Right lung (tissue), 10 donors: ENCODE measurements around the gene MRPS18B. TPM values are rescaled to one million over a fixed set of nuclear protein-coding genes. Genes with fewer than 3 reads are reported as not detected.
"Not testable (repeated sequence)": the region's sequence is repeated elsewhere in the genome, so short reads cannot be mapped to it uniquely, and the experiment has no call there.

ENCODE experiments used
- DNase-seq, 2 donors: peaks; one replicate each; pipeline ENCODE4 v3.0.0-alpha.2; 2013
- long read RNA-seq, 8 donors: transcript quantifications; one replicate each; lab custom pipeline, GENCODE V29; 2026
- polyA plus RNA-seq, 5 donors: library from polyadenylated mRNA; unstranded; fragments of 120-200 nt; gene quantifications; one replicate each; pipeline versions ENCODE4 v1.2.1 to v1.2.3, GENCODE V29; 2013; ENCODE audit warnings: inconsistent platforms in 1 of 5, low replicate concordance in 1 of 5; ENCODE audit not compliant: insufficient read length in 5 of 5, insufficient read depth in 1 of 5

Gene MRPS18B
- 10 to 100 TPM; 41.8 to 48.2 (median 47.1) TPM for polyA plus RNA-seq
- long read RNA-seq, donor 1, transcript MRPS18B-206 (7 exons, 1,532 nt) = major isoform, 31 of 31 reads
- long read RNA-seq, donor 1, partial matches to known transcripts = 0 of 31 reads
- long read RNA-seq, donor 1, other reads (novel, unspliced or antisense) = 0 of 31 reads
- long read RNA-seq, donor 2, transcript MRPS18B-206 (7 exons, 1,532 nt) = major isoform, 30 of 36 reads
- long read RNA-seq, donor 2, partial matches to known transcripts = 0 of 36 reads
- long read RNA-seq, donor 2, other reads (novel, unspliced or antisense) = 6 of 36 reads
- long read RNA-seq, donor 3, transcript MRPS18B-206 (7 exons, 1,532 nt) = major isoform, 19 of 19 reads
- long read RNA-seq, donor 3, partial matches to known transcripts = 0 of 19 reads
- long read RNA-seq, donor 3, other reads (novel, unspliced or antisense) = 0 of 19 reads
- long read RNA-seq, donor 4, transcript MRPS18B-206 (7 exons, 1,532 nt) = major isoform, 25 of 67 reads
- long read RNA-seq, donor 4, partial matches to known transcripts = 42 of 67 reads
- long read RNA-seq, donor 4, other reads (novel, unspliced or antisense) = 0 of 67 reads
- long read RNA-seq, donor 5, transcript MRPS18B-206 (7 exons, 1,532 nt) = major isoform, 36 of 42 reads
- long read RNA-seq, donor 5, partial matches to known transcripts = 0 of 42 reads
- long read RNA-seq, donor 5, other reads (novel, unspliced or antisense) = 6 of 42 reads
- long read RNA-seq, donor 6, transcript MRPS18B-206 (7 exons, 1,532 nt) = major isoform, 34 of 103 reads
- long read RNA-seq, donor 6, partial matches to known transcripts = 69 of 103 reads
- long read RNA-seq, donor 6, other reads (novel, unspliced or antisense) = 0 of 103 reads
- long read RNA-seq, donor 7, transcript MRPS18B-206 (7 exons, 1,532 nt) = major isoform, 29 of 29 reads
- long read RNA-seq, donor 7, partial matches to known transcripts = 0 of 29 reads
- long read RNA-seq, donor 7, other reads (novel, unspliced or antisense) = 0 of 29 reads
- long read RNA-seq, donor 8, transcript MRPS18B-206 (7 exons, 1,532 nt) = major isoform, 16 of 16 reads
- long read RNA-seq, donor 8, partial matches to known transcripts = 0 of 16 reads
- long read RNA-seq, donor 8, other reads (novel, unspliced or antisense) = 0 of 16 reads

DNA sequence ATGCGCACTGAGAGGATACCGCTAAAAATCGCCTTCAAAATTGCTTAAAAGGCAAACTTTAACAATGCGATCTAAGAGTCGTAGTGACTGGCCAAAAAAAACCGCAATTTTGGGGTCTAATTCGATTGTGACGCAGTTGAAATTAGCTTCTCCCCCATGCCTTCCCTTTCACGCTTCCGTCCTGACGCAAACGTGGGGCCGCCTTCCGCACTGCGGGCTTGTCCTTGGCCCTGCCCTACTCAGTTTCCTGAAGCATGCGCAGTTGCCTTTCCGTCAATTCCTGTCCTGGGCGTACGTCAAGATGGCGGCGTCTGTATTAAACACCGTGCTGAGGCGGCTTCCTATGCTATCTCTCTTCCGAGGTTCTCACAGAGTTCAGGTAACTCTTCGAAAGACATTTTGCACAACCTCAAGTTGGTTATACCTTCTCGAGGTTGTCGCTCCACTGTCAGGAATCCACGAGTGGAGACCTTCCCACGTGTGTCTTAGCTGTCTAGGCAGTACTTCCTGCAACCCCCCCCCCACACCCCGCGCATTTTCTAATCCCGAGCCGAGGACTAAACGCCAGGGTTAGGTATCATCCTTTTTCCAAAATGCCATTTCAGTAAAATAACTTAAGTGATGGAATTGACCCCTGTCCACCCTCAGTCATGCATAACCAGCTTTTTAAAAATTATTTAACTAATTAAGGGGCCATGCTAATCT is at the start of gene MRPS18B:
TSS of gene MRPS18B (plus strand) at position 276 of the 705 bp plus-strand sequence. CDS start at position 302, 26 bp downstream.
- peak; percentile 99 for DNase-seq

GRCh38 chr6:30568245-30568644 is 49.4 kb upstream of the MRPS18B start:
- DNase-seq = no peak

DNA sequence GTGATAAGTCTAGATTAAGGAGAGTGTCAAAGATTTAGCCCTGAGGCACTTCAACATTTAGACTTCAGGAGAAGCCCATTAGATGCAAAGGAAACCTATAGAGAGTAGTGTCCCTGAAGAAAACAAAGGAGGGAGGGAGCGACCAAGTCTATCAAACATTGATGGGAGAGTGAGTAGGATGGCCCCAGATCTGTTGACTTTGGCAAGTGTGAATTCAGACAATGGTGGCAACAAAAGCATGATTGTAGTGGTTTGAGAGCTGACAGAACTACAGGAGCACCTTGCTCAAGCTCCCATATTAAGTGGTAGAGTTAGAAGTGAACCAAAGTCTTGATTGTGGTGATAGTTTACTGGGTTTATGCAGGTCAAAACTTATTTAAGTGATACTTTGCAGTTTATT is 47.4 kb upstream of the MRPS18B start:
- no peak for DNase-seq

- DNase-seq = no peak
Measured at GRCh38 chr6:30570740-30571074, 46.9 kb upstream of the MRPS18B start.

GRCh38 chr6:30571075-30571761 is 46.4 kb upstream of the MRPS18B start, which contains the start of gene ABCF1:
Gene ABCF1, plus strand, starts transcription at chr6:30571442. Its CDS starts 46 bp downstream, at chr6:30571488.
- peak; percentile 99 for DNase-seq

- DNase-seq = no peak
Measured at GRCh38 chr6:30571762-30572082, 45.9 kb upstream of the MRPS18B start.

GRCh38 chr6:30572148-30572547 is 45.5 kb upstream of the MRPS18B start:
- no peak for DNase-seq

DNA sequence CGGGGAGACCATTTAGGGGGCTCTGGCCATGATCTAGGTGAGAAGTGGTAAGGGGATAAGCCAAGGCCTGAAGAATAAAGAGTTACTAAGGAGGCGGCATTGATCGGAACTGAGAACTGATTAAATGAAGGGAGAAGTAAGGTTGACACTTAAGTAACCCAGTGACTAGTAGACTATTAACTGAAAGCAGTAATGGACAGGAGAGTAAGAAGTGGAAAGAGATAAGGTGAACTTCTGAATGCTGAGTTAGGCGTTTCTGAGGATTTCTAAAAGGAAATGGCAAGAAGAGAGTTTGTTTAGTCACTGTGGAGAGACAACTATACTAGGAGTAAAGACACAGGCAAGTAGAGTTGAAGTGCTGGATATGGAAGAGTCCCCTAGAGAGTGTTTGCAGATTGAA is 44.5 kb upstream of the MRPS18B start:
- DNase-seq = no peak

DNA sequence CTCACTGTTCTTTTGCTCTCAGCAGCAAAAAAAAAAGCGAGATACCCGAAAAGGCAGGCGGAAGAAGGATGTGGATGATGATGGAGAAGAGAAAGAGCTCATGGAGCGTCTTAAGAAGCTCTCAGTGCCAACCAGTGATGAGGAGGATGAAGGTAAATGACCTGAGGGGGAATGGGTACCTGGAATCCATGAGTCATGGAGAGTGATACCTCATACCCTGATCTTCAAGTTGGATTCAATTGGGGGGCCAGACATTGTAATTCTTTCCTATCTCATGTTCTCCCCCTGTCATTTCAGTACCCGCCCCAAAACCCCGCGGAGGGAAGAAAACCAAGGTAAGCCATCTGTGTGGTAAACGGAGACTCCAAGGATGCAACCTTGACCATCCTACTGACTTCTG is 39.6 kb upstream of the MRPS18B start:
- DNase-seq = no peak

DNA sequence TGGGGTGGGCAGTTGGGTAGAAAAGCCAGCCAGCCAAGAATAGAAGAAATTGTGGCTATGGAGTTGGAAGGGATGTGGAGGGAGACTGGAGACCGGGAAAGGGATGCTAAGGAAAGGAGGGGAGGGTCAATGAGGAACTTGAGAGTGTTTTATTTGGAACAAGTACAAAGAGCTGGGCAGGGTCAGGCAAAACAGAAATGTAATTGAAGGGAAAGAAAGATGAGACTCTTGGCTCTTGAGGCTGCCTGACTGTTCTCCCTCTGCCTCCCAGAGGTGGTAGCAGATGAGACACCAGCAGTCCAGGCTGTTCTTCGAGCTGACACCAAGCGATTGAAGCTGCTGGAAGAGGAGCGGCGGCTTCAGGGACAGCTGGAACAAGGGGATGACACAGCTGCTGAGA is 33.7 kb upstream of the MRPS18B start:
- no peak for DNase-seq

DNA sequence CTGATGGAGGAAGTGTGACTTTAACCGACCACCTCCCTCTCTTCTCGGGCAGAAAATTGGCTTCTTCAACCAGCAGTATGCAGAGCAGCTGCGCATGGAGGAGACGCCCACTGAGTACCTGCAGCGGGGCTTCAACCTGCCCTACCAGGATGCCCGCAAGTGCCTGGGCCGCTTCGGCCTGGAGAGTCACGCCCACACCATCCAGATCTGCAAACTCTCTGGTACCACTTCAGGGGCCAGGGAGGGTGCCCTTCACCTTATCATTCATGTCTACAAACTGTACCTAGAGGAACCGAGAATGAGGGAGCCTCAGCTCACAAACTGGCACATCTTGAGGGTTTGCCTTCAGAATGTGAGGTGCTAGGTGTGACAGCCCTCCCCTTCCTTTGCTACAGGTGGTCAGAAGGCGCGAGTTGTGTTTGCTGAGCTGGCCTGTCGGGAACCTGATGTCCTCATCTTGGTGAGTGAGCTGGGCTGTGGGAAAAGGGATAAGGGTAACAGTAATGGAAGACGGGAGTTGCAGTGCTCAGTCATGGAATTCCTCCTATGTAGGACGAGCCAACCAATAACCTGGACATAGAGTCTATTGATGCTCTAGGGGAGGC is 27.8 kb upstream of the MRPS18B start:
- DNase-seq = no peak

GRCh38 chr6:30590509-30590908 is 27.1 kb upstream of the MRPS18B start:
- no peak for DNase-seq

- peak in 1 of 2 donors; percentile 50 for DNase-seq
Measured at GRCh38 chr6:30591008-30591407, 26.6 kb upstream of the MRPS18B start.

- DNase-seq = no peak
Measured at GRCh38 chr6:30592287-30592686, 25.4 kb upstream of the MRPS18B start.

GRCh38 chr6:30597315-30598144 is 20.1 kb upstream of the MRPS18B start:
- not testable (repeated sequence) for DNase-seq

DNA sequence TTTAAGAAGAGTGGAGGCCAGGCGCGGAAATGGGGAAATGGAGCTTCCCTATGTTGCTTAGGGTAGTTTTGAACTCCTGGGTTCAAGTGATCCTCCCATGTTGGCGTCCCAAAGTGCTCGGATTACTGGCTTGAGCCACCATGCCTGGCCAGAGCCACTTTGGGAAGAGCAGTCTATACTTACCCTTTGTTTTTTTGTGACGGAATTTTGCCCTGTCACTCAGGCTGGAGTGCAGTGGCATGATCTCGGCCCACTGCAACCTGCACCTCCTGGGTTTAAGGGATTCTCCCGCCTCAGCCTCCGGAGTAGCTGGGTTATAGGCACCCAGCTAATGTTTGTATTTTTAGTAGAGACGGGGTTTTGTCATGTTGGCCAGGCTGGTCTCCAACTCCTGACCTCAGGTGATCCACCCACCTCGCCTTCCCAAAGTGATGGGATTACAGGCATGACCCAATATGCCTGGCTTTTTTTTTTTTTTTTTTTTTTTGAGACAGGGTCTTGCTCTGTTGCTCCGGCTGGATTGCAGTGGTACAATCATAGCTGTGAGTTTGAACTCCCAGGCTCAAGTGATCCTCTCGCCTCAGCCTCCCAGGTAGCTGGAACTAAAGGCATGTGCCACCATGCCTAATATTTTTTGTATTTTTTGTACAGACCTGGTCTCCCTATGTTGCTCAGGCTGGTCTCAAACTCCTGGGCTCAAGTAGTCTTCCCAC is 18.6 kb upstream of the MRPS18B start:
- DNase-seq = no peak

DNA sequence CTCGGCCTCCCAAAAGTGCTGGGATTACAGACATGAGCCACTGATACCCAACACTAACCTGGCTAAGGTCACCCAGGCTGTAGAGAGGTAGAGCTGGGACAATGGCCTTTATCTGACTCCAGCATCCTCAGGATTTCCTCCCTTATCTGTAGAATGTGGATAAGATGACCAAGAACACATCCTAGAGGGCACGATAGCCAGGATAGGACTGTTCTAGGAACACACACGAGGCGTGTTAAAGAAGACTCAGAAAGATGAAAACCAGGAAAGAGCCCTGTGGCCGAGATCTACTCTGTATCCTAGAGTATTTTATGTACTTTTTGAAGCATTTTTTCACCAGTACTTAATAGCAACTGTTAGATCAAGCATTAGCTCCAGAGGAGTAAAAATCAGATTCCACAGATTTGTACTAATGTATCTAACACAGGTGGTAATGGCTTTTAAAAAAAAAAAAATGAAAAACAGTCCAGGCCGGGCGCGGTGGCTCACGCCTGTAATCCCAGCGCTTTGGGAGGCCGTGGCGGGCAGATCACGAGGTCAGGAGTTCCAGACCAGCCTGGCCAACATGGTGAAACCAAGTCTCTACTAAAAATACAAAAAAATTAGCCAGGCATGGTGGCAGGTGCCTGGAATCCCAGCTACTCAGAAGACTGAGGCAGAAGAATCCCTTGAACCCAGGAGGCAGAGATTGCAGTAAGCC is 17.9 kb upstream of the MRPS18B start:
- no peak for DNase-seq

GRCh38 chr6:30600451-30600961 is 17.1 kb upstream of the MRPS18B start:
- DNase-seq = no peak
